BLaER1 (cell line): Measurements from ENCODE around the gene PRKCH.

Experiments
- H3K27ac ChIP-seq: shearing (Covaris generic); formaldehyde crosslinking; 2 replicates; pipeline ENCODE4 v1.8.1; 2022
- H3K27me3 ChIP-seq: shearing (Covaris generic); formaldehyde crosslinking; 2 replicates; pipeline ENCODE4 v1.8.1; 2022
- H3K36me3 ChIP-seq: shearing (Covaris generic); formaldehyde crosslinking; 2 replicates; pipeline ENCODE4 v1.8.1; 2022
- H3K4me1 ChIP-seq: shearing (Covaris generic); formaldehyde crosslinking; 2 replicates; pipeline ENCODE4 v1.8.1; 2022
- H3K4me2 ChIP-seq: shearing (Covaris generic); formaldehyde crosslinking; 2 replicates; pipeline ENCODE4 v1.8.1; 2022
- H3K4me3 ChIP-seq: shearing (Covaris generic); formaldehyde crosslinking; 2 replicates; pipeline ENCODE4 v1.8.1; 2022
- H3K9ac ChIP-seq: shearing (Covaris generic); formaldehyde crosslinking; 2 replicates; pipeline ENCODE4 v1.8.1; 2022
- H3K9me3 ChIP-seq: shearing (Covaris generic); formaldehyde crosslinking; 2 replicates; pipeline ENCODE4 v1.8.1; 2022
- H4K20me1 ChIP-seq: shearing (Covaris generic); formaldehyde crosslinking; 2 replicates; pipeline ENCODE4 v1.8.1; 2022
- Cebpa-rat ChIP-seq: shearing (Covaris generic); IDR thresholded peaks from 2 replicates; pipeline ENCODE4 v1.8.1; 2022

PRKCH gene

GRCh38 chr14:61491224-61491623 lies 169.8 kb downstream of the PRKCH start:
- Histone ChIP-seq H3K4me1 (peaks cover 12% of the 10 kb centered on the region), H3K9ac (no peak overlapping the region), H4K20me1 (no peaks in the 10 kb centered on the region), H3K4me3 (no peak overlapping the region), H3K27me3 (no peaks in the 10 kb centered on the region), H3K36me3 (peaks cover 78% of the 10 kb centered on the region), H3K27ac (no peak overlapping the region), H3K9me3 (no peaks in the 10 kb centered on the region), H3K4me2 (no peak overlapping the region)
- no peak for TF ChIP-seq Cebpa-rat

- Histone ChIP-seq H3K36me3 (peaks cover 78% of the 10 kb centered on the region), H4K20me1 (no peaks in the 10 kb centered on the region), H3K9ac (no peak overlapping the region), H3K4me3 (no peak overlapping the region), H3K9me3 (no peaks in the 10 kb centered on the region; the same call in 1 of the 2 replicates), H3K27ac (no peak overlapping the region), H3K4me2 (no peak overlapping the region), H3K4me1 (peaks cover 12% of the 10 kb centered on the region), H3K27me3 (no peaks in the 10 kb centered on the region)
- no peak for TF ChIP-seq Cebpa-rat
Measured at GRCh38 chr14:61491876-61492434, 170.6 kb downstream of the PRKCH start.

GRCh38 chr14:61492474-61492873 lies 171.1 kb downstream of the PRKCH start:
- no peak overlapping the region for H3K4me3 ChIP-seq
- peaks cover 12% of the 10 kb centered on the region for H3K4me1 ChIP-seq
- H3K4me2 ChIP-seq = no peak overlapping the region
- no peak for TF ChIP-seq Cebpa-rat
- peaks cover 77% of the 10 kb centered on the region for H3K36me3 ChIP-seq
- no peak overlapping the region for H3K9ac ChIP-seq
- H4K20me1 ChIP-seq = no peaks in the 10 kb centered on the region
- no peaks in the 10 kb centered on the region for H3K27me3 ChIP-seq
- no peaks in the 10 kb centered on the region; the same call in 1 of the 2 replicates for H3K9me3 ChIP-seq
- no peak overlapping the region for H3K27ac ChIP-seq

- Histone ChIP-seq H4K20me1 (no peaks in the 10 kb centered on the region), H3K4me1 (peaks cover 12% of the 10 kb centered on the region), H3K9me3 (no peaks in the 10 kb centered on the region; the same call in 1 of the 2 replicates), H3K9ac (no peak overlapping the region), H3K36me3 (peaks cover 75% of the 10 kb centered on the region), H3K4me3 (no peak overlapping the region), H3K4me2 (no peak overlapping the region), H3K27ac (no peak overlapping the region), H3K27me3 (no peaks in the 10 kb centered on the region)
- no peak for TF ChIP-seq Cebpa-rat
Measured at GRCh38 chr14:61493239-61493638, 171.9 kb downstream of the PRKCH start.

GRCh38 chr14:61494018-61494417 lies 172.6 kb downstream of the PRKCH start:
- H3K27me3 ChIP-seq = no peaks in the 10 kb centered on the region
- TF ChIP-seq Cebpa-rat = no peak
- no peak overlapping the region for H3K27ac ChIP-seq

GRCh38 chr14:61495809-61496208 lies 174.4 kb downstream of the PRKCH start:
- no peaks in the 10 kb centered on the region for H4K20me1 ChIP-seq
- no peak overlapping the region for H3K4me2 ChIP-seq
- H3K9ac ChIP-seq = no peak overlapping the region
- no peaks in the 10 kb centered on the region; the same call in 1 of the 2 replicates for H3K9me3 ChIP-seq
- no peak overlapping the region for H3K4me3 ChIP-seq
- peaks cover 57% of the 10 kb centered on the region for H3K36me3 ChIP-seq
- H3K27ac ChIP-seq = no peak overlapping the region
- peaks cover 21% of the 10 kb centered on the region for H3K4me1 ChIP-seq
- no peaks in the 10 kb centered on the region for H3K27me3 ChIP-seq
- no peak for TF ChIP-seq Cebpa-rat

More at GRCh38 chr14:61494018-61494417, 172.6 kb downstream of the PRKCH start:
- peaks cover 75% of the 10 kb centered on the region for H3K36me3 ChIP-seq
- H3K4me2 ChIP-seq = no peak overlapping the region; the same call in 1 of the 2 replicates
- H3K4me1 ChIP-seq = peaks cover 18% of the 10 kb centered on the region
- H3K9ac ChIP-seq = no peak overlapping the region
- H4K20me1 ChIP-seq = no peaks in the 10 kb centered on the region
- no peak overlapping the region for H3K4me3 ChIP-seq
- H3K9me3 ChIP-seq = no peaks in the 10 kb centered on the region; the same call in 1 of the 2 replicates

- no peak for TF ChIP-seq Cebpa-rat
- Histone ChIP-seq H3K36me3 (peaks cover 32% of the 10 kb centered on the region), H3K9ac (no peak overlapping the region), H3K4me3 (no peak overlapping the region), H3K27me3 (no peaks in the 10 kb centered on the region), H4K20me1 (no peaks in the 10 kb centered on the region), H3K9me3 (no peaks in the 10 kb centered on the region; the same call in 1 of the 2 replicates), H3K4me1 (peaks cover 42% of the 10 kb centered on the region), H3K27ac (no peak overlapping the region), H3K4me2 (no peak overlapping the region)
Measured at GRCh38 chr14:61498303-61498702, 176.9 kb downstream of the PRKCH start.

- TF ChIP-seq Cebpa-rat = no peak
- Histone ChIP-seq H3K36me3 (peaks cover 30% of the 10 kb centered on the region), H3K27ac (no peak overlapping the region)
Measured at GRCh38 chr14:61498811-61499210, 177.4 kb downstream of the PRKCH start.

GRCh38 chr14:61499991-61500390 lies 178.6 kb downstream of the PRKCH start:
- no peaks in the 10 kb centered on the region; the same call in 1 of the 2 replicates for H3K9me3 ChIP-seq
- no peaks in the 10 kb centered on the region for H4K20me1 ChIP-seq
- H3K36me3 ChIP-seq = peaks cover 30% of the 10 kb centered on the region
- no peak for TF ChIP-seq Cebpa-rat
- peaks cover 51% of the 10 kb centered on the region for H3K4me1 ChIP-seq
- H3K9ac ChIP-seq = no peak overlapping the region
- H3K27me3 ChIP-seq = no peaks in the 10 kb centered on the region
- H3K4me3 ChIP-seq = no peak overlapping the region
- no peak overlapping the region for H3K4me2 ChIP-seq
- H3K27ac ChIP-seq = no peak overlapping the region

More at GRCh38 chr14:61498811-61499210, 177.4 kb downstream of the PRKCH start:
- H3K9me3 ChIP-seq = no peaks in the 10 kb centered on the region; the same call in 1 of the 2 replicates
- no peak overlapping the region for H3K9ac ChIP-seq
- no peak overlapping the region for H3K4me2 ChIP-seq
- H4K20me1 ChIP-seq = no peaks in the 10 kb centered on the region
- H3K4me1 ChIP-seq = peaks cover 47% of the 10 kb centered on the region
- no peak overlapping the region for H3K4me3 ChIP-seq
- H3K27me3 ChIP-seq = no peaks in the 10 kb centered on the region

GRCh38 chr14:61501714-61502458 lies 180.5 kb downstream of the PRKCH start:
- no peak overlapping the region for H3K4me3 ChIP-seq
- H4K20me1 ChIP-seq = no peaks in the 10 kb centered on the region
- H3K36me3 ChIP-seq = peaks cover 19% of the 10 kb centered on the region
- peak overlapping the region; percentile 77 for H3K9ac ChIP-seq
- H3K4me2 ChIP-seq = peak overlapping the region; percentile 80
- peak overlapping the region; percentile 92 for H3K27ac ChIP-seq
- no peaks in the 10 kb centered on the region for H3K27me3 ChIP-seq
- peaks cover 66% of the 10 kb centered on the region for H3K4me1 ChIP-seq
- TF ChIP-seq Cebpa-rat = no peak
- H3K9me3 ChIP-seq = no peaks in the 10 kb centered on the region
